Measurements from ENCODE around the gene VAV2. TPM values are rescaled to one million over a fixed set of nuclear protein-coding genes. Genes with fewer than 3 reads are reported as not detected.

The VAV2 gene
- total and polyA plus RNA-seq, 2 experiments from 2014 or later = 8.1 to 28.9 TPM

DNA sequence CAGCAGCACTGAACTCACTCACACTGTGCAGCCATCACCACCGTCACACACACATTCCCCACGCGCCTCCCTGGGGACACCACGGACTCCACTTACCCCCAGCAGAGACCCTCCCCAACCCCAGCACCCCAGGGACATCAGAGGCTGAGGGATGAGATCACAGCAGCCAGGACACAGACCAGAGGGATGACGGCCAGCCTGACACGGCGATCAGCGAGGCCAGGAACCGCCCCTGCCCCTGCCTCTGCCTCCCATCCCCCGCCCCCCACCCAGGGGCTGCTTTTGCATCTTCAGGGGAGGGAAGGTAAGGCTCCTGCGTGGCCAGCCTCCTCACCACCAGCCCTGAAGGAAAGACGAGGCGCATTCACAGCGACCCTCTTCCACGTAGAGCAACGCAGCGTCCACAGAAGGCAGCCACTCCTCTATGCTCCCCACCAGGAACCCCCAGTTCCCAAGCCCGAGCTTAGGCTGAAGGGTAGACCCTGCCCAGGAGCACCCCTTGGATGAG is 104.5 kb downstream of the VAV2 start:
- no peak for DNase-seq (ENCODE audit: low spot score)
- Mint-ChIP-seq H3K27ac (peak overlapping the region; percentile 95), H3K36me3 (ENCODE audit: low read depth) (peaks cover 2% of the 10 kb centered on the region; the same call in 1 of the 3 replicates), H3K27me3 (ENCODE audit: insufficient read depth, low read depth, poor library complexity) (peaks cover 18% of the 10 kb centered on the region), H3K9me3 (no peaks in the 10 kb centered on the region; the same call in 2 of the 3 replicates), H3K4me1 (peaks cover 57% of the 10 kb centered on the region), H3K4me3 (no peak overlapping the region)
- Histone ChIP-seq H3K4me1 (ENCODE audit: insufficient read depth) (no peaks in the 10 kb centered on the region), H3K79me2 (replicated peaks; ENCODE audit: insufficient read depth) (peaks cover 48% of the 10 kb centered on the region), H3K4me3 (no peak overlapping the region), H2AFZ (no peak overlapping the region), H3K9me2 (ENCODE audit: insufficient read depth) (no peaks in the 10 kb centered on the region), H3K4me2 (no peak overlapping the region), H3F3A (replicated peaks; ENCODE audit: low read depth) (no peaks in the 10 kb centered on the region), H3K36me3 (ENCODE audit: insufficient read depth) (no peaks in the 10 kb centered on the region), H3K27ac (ENCODE audit: low read depth) (peak overlapping the region; percentile 39; the same call in 1 of the 2 replicates), H3K27me3 (ENCODE audit: insufficient read depth) (no peaks in the 10 kb centered on the region), H4K20me1 (replicated peaks; ENCODE audit: insufficient read depth) (no peaks in the 10 kb centered on the region; the same call in 1 of the 2 replicates)
- TF ChIP-seq ZNF331 (CRISPR knock-in tag; IDR thresholded peaks at IDR 0.05; ENCODE audit: low read depth) (no peak), ZNF462 (CRISPR knock-in tag; IDR thresholded peaks at IDR 0.05) (no peak), JUNB (IDR thresholded peaks at IDR 0.05; ENCODE audit: unreplicated experiment) (no peak), CREB1 (CRISPR knock-in tag; IDR thresholded peaks at IDR 0.05; ENCODE audit: low read depth) (no peak), NANOG (IDR thresholded peaks at IDR 0.05; ENCODE audit: borderline replicate concordance) (no peak), ZNF114 (CRISPR knock-in tag; IDR thresholded peaks at IDR 0.05) (no peak), EZH2phosphoT487 (IDR thresholded peaks at IDR 0.05; ENCODE audit: unreplicated experiment) (no peak), EZH2 (IDR thresholded peaks at IDR 0.05; ENCODE audit: low read depth, unreplicated experiment) (no peak), CTCF (conservative IDR thresholded peaks at IDR 0.05; ENCODE audit: low read depth in 2 of 2) (no peak)
- TF ChIP-seq, protein P1, sequence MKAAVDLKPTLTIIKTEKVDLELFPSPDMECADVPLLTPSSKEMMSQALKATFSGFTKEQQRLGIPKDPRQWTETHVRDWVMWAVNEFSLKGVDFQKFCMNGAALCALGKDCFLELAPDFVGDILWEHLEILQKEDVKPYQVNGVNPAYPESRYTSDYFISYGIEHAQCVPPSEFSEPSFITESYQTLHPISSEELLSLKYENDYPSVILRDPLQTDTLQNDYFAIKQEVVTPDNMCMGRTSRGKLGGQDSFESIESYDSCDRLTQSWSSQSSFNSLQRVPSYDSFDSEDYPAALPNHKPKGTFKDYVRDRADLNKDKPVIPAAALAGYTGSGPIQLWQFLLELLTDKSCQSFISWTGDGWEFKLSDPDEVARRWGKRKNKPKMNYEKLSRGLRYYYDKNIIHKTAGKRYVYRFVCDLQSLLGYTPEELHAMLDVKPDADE (IDR thresholded peaks at IDR 0.05) = no peak
- ATAC-seq = peak; percentile 5; the same call in 1 of the 3 replicates

All from GM23338 (cell line).